Panc1 (cell line): ENCODE measurements around the gene PPP3R1. TPM values are rescaled to one million over a fixed set of nuclear protein-coding genes. Genes with fewer than 3 reads are reported as not detected.

Experiments used
- ATAC-seq: fragments of 200-7000 bp; cut with Tn5 transposase; 2 replicates; pipeline ENCODE4 v1.9.1; 2020; ENCODE audit warnings: mild to moderate bottlenecking, moderate library complexity
- BruUV-seq: library from RNA; stranded (reverse); fragments of 400-500 nt; replicated peaks from 2 replicates; lab custom pipeline; 2021; lab: Mats Ljungman, UMichigan
- CTCF ChIA-PET: fragments of 300-600 bp; sonication (Branson Sonifier 250); formaldehyde crosslinking; loops from one replicate; lab custom pipeline; 2022; ENCODE audit warnings: antibody characterized with exemption; lab: Charles Lee
- POLR2A ChIA-PET: fragments of 300-600 bp; sonication (Branson Sonifier 250); formaldehyde crosslinking; loops from one replicate; lab custom pipeline; 2022; ENCODE audit warnings: antibody characterized with exemption; lab: Charles Lee
- DNase-seq: peaks from one replicate; pipeline ENCODE4 v3.0.0-alpha.2; 2010; ENCODE audit warnings: low read depth, low spot score
- H3K27ac ChIP-seq: 2 replicates; pipeline ENCODE4 v1.5.1; 2011; ENCODE audit warnings: mild to moderate bottlenecking, low read length, inconsistent platforms
- H3K27me3 ChIP-seq: fragments of 200-500 bp; sonication (Bioruptor generic); 2 replicates; pipeline ENCODE4 v1.6.0; 2014; ENCODE audit warnings: low read length, inconsistent platforms; ENCODE audit not compliant: control insufficient read depth, insufficient read depth
- H3K36me3 ChIP-seq: fragments of 200-500 bp; sonication (Bioruptor generic); 2 replicates; pipeline ENCODE4 v1.5.1; 2014; ENCODE audit warnings: inconsistent platforms, mild to moderate bottlenecking, low read length, moderate library complexity; ENCODE audit not compliant: control insufficient read depth, insufficient read depth
- H3K4me1 ChIP-seq: 2 replicates; pipeline ENCODE4 v1.5.1; 2011; ENCODE audit warnings: inconsistent platforms, mild to moderate bottlenecking, low read length, moderate library complexity; ENCODE audit not compliant: control insufficient read depth, insufficient read depth
- H3K4me3 ChIP-seq, 2 experiments: 2 replicates each; pipeline ENCODE4 v1.5.1; 2011 to 2012; ENCODE audit warnings: low read depth in 2 of 2, low read length in 2 of 2, mild to moderate bottlenecking in 2 of 2, inconsistent platforms in 1 of 2, moderate library complexity in 1 of 2
- H3K9me3 ChIP-seq: fragments of 200-500 bp; sonication (Bioruptor generic); 2 replicates; pipeline ENCODE4 v1.5.1; 2014; ENCODE audit warnings: low read depth, mild to moderate bottlenecking, inconsistent platforms, low read length, moderate library complexity; ENCODE audit not compliant: control insufficient read depth, insufficient read depth
- POLR2AphosphoS5 ChIP-seq: IDR thresholded peaks from 2 replicates; pipeline ENCODE4 v1.6.1; 2012; ENCODE audit warnings: mild to moderate bottlenecking, low read depth, low read length, moderate library complexity
- SIN3A ChIP-seq: IDR thresholded peaks from 2 replicates; pipeline ENCODE4 v1.6.1; 2012; ENCODE audit warnings: low read depth, mild to moderate bottlenecking, low read length, moderate library complexity, borderline replicate concordance; ENCODE audit not compliant: insufficient read depth
- TCF7L2 ChIP-seq: IDR thresholded peaks from 2 replicates; pipeline ENCODE4 v1.6.1; 2011; ENCODE audit warnings: mild to moderate bottlenecking, low read depth, low read length, inconsistent platforms
- in situ Hi-C: cut with HindIII; loops from 2 replicates; pipeline ENCODE4 v1.10.0; 2016; ENCODE audit warnings: low sequenced_read_pairs, low pct_unique_long_range_greater_than_20kb
- intact Hi-C: fragments of 100-400 bp; cut with micrococcal nuclease; formaldehyde crosslinking; loops from one replicate; pipeline ENCODE4 v1.10.0; 2022; ENCODE audit not compliant: unreplicated experiment
- total RNA-seq: library from RNA; stranded (reverse); gene quantifications from one replicate; pipeline ENCODE4 v1.2.1, GENCODE V29; 2021; ENCODE audit not compliant: unreplicated experiment
- TF ChIP-seq, protein P1 (sequence below): fragments of 450-650 bp; IDR thresholded peaks from 2 replicates; pipeline ENCODE4 v1.5.1; 2017; ENCODE audit warnings: mild to moderate bottlenecking
- TF ChIP-seq, protein P2 (sequence below), 2 experiments: IDR thresholded peaks; 2 replicates each; pipeline ENCODE4 v1.6.1; 2011 to 2012; ENCODE audit warnings: low read depth in 2 of 2, control low read depth in 1 of 2, low read length in 1 of 2, mild to moderate bottlenecking in 1 of 2, moderate library complexity in 1 of 2; ENCODE audit not compliant: insufficient read depth in 1 of 2

The PPP3R1 gene
- total RNA-seq, 1 experiment from 2014 or later: 77.9 TPM

GRCh38 chr2:68278169-68278568 lies 25.8 kb upstream of the PPP3R1 start:
- H3K4me1 ChIP-seq: no peaks in the 10 kb centered on the region
- TF ChIP-seq, protein P1, sequence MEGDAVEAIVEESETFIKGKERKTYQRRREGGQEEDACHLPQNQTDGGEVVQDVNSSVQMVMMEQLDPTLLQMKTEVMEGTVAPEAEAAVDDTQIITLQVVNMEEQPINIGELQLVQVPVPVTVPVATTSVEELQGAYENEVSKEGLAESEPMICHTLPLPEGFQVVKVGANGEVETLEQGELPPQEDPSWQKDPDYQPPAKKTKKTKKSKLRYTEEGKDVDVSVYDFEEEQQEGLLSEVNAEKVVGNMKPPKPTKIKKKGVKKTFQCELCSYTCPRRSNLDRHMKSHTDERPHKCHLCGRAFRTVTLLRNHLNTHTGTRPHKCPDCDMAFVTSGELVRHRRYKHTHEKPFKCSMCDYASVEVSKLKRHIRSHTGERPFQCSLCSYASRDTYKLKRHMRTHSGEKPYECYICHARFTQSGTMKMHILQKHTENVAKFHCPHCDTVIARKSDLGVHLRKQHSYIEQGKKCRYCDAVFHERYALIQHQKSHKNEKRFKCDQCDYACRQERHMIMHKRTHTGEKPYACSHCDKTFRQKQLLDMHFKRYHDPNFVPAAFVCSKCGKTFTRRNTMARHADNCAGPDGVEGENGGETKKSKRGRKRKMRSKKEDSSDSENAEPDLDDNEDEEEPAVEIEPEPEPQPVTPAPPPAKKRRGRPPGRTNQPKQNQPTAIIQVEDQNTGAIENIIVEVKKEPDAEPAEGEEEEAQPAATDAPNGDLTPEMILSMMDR: no peak
- TF ChIP-seq, protein P2, sequence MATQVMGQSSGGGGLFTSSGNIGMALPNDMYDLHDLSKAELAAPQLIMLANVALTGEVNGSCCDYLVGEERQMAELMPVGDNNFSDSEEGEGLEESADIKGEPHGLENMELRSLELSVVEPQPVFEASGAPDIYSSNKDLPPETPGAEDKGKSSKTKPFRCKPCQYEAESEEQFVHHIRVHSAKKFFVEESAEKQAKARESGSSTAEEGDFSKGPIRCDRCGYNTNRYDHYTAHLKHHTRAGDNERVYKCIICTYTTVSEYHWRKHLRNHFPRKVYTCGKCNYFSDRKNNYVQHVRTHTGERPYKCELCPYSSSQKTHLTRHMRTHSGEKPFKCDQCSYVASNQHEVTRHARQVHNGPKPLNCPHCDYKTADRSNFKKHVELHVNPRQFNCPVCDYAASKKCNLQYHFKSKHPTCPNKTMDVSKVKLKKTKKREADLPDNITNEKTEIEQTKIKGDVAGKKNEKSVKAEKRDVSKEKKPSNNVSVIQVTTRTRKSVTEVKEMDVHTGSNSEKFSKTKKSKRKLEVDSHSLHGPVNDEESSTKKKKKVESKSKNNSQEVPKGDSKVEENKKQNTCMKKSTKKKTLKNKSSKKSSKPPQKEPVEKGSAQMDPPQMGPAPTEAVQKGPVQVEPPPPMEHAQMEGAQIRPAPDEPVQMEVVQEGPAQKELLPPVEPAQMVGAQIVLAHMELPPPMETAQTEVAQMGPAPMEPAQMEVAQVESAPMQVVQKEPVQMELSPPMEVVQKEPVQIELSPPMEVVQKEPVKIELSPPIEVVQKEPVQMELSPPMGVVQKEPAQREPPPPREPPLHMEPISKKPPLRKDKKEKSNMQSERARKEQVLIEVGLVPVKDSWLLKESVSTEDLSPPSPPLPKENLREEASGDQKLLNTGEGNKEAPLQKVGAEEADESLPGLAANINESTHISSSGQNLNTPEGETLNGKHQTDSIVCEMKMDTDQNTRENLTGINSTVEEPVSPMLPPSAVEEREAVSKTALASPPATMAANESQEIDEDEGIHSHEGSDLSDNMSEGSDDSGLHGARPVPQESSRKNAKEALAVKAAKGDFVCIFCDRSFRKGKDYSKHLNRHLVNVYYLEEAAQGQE (IDR thresholded peaks at IDR 0.05; ENCODE audit: insufficient read depth in 1 of 2, low read depth in 2 of 2, low read length in 1 of 2): no peak
- TF ChIP-seq TCF7L2: no peak
- TF ChIP-seq POLR2AphosphoS5: no peak
- no peak for TF ChIP-seq SIN3A
- in situ Hi-C loops (no loop called here), intact Hi-C loops (no loop called here)
- DNase-seq: no peak
- no peaks in the 10 kb centered on the region for H3K9me3 ChIP-seq
- CTCF ChIA-PET: no interaction called here
- no TSS peak for BruUV-seq
- H3K27me3 ChIP-seq: peaks cover 10% of the 10 kb centered on the region; the same call in 1 of the 2 replicates
- no peak for ATAC-seq
- POLR2A ChIA-PET: no interaction called here
- H3K36me3 ChIP-seq: no peaks in the 10 kb centered on the region
- H3K4me3 ChIP-seq: no peak overlapping the region
- H3K27ac ChIP-seq: no peak overlapping the region

DNA sequence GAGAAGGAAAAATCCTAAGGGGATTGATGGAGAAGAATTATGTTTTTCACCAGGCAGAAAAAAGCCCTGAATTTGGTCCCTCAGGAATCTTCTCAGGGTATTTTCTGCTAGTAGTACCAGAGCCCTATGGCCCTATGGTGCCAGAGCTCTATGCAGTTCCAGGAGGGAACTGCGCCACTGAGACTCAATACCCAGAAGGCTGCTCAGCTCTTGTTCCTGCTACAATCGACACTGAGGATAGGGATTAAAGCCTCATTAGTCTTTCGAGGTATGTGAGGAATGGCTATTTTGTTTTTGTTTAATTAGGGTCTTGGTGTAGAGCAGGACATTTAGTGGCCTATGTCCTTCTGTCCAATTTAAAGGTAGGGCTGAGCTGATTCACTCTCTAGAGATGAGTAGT lies 21.7 kb upstream of the PPP3R1 start:
- ATAC-seq (no peak), DNase-seq (no peak)
- H3K27ac ChIP-seq: no peak overlapping the region
- ChIA-PET CTCF (interaction anchor here (0.6 kb wide), 1 partner anchor 152 kb away, joined by 6 read pairs; no protein-coding TSS in a partner anchor), POLR2A (interaction anchor here (0.5 kb wide), 1 partner anchor 65 kb away, joined by 9 read pairs; no protein-coding TSS in a partner anchor)
- peaks cover 9% of the 10 kb centered on the region; the same call in 1 of the 2 replicates for H3K27me3 ChIP-seq
- no peaks in the 10 kb centered on the region for H3K9me3 ChIP-seq
- H3K36me3 ChIP-seq: no peaks in the 10 kb centered on the region
- intact Hi-C loops (no loop called here), in situ Hi-C loops (no loop called here)
- no peak overlapping the region for H3K4me3 ChIP-seq
- no peaks in the 10 kb centered on the region for H3K4me1 ChIP-seq
- TF ChIP-seq TCF7L2: no peak
- TF ChIP-seq, protein P2 (IDR thresholded peaks at IDR 0.05; ENCODE audit: insufficient read depth in 1 of 2, low read depth in 2 of 2, low read length in 1 of 2): no peak
- TF ChIP-seq POLR2AphosphoS5: no peak
- TF ChIP-seq, protein P1: no peak
- no peak for TF ChIP-seq SIN3A
- BruUV-seq: no TSS peak
